NCI-H748 (cell line): ENCODE data around the gene COL26A1.
"Not testable (repeated sequence)": the region's sequence is repeated elsewhere in the genome, so short reads cannot be mapped to it uniquely, and the experiment has no call there.

Experiments
- DNase-seq: peaks from one replicate; lab custom pipeline; 2025; ENCODE audit not compliant: unreplicated experiment; lab: John Stamatoyannopoulos, UW

The COL26A1 gene

GRCh38 chr7:101547916-101548661 is 185.4 kb downstream of the COL26A1 start:
- DNase-seq, result no peak

GRCh38 chr7:101549734-101550133 is 187.1 kb downstream of the COL26A1 start:
- DNase-seq, result no peak

GRCh38 chr7:101550641-101551541 is 188.2 kb downstream of the COL26A1 start:
- DNase-seq, result no peak

GRCh38 chr7:101553018-101553770 is 190.5 kb downstream of the COL26A1 start:
- DNase-seq, result no peak

- no peak for DNase-seq
These were observed 191.2 kb downstream of the COL26A1 start for GRCh38 chr7:101553771-101554445.

GRCh38 chr7:101554584-101555268 is 192.1 kb downstream of the COL26A1 start:
- DNase-seq, result no peak

- DNase-seq, result no peak
These were observed 192.7 kb downstream of the COL26A1 start for GRCh38 chr7:101555269-101555920.

- no peak for DNase-seq
These were observed 193.2 kb downstream of the COL26A1 start for GRCh38 chr7:101555921-101556275.

- DNase-seq, result no peak
These were observed 193.8 kb downstream of the COL26A1 start for GRCh38 chr7:101556453-101556968.

- no peak for DNase-seq
These were observed 194.7 kb downstream of the COL26A1 start for GRCh38 chr7:101557421-101557820.

- DNase-seq, result no peak
These were observed 195.5 kb downstream of the COL26A1 start for GRCh38 chr7:101557978-101558741.

- no peak for DNase-seq
These were observed 196.2 kb downstream of the COL26A1 start for GRCh38 chr7:101558742-101559325.

GRCh38 chr7:101559586-101559985 is 196.9 kb downstream of the COL26A1 start:
- no peak for DNase-seq

- not testable (repeated sequence) for DNase-seq
These were observed 197.3 kb downstream of the COL26A1 start for GRCh38 chr7:101560021-101560420.

- DNase-seq, result no peak
These were observed 198.2 kb downstream of the COL26A1 start for GRCh38 chr7:101560856-101561255.

- not testable (repeated sequence) for DNase-seq
These were observed 198.6 kb downstream of the COL26A1 start for GRCh38 chr7:101561293-101561692.

GRCh38 chr7:101562531-101563197 is 200.0 kb downstream of the COL26A1 start:
- DNase-seq, result no peak
